GM12878 (cell line): ENCODE measurements around the gene OR4N5. TPM values are rescaled to one million over a fixed set of nuclear protein-coding genes. Genes with fewer than 3 reads are reported as not detected.

Source experiments
- ATAC-seq: fragments of 200-7000 bp; cut with Tn5 transposase; 3 replicates; pipeline ENCODE4 v1.9.1; 2020; ENCODE audit warnings: mild to moderate bottlenecking, moderate library complexity
- BruUV-seq: library from RNA; stranded (reverse); fragments of 400-500 nt; replicated peaks from 2 replicates; lab custom pipeline; 2021; lab: Mats Ljungman, UMichigan
- CTCF ChIA-PET: fragments of 300-600 bp; sonication (Branson Sonifier 250); formaldehyde crosslinking; extraction: SDS; loops from one replicate; lab custom pipeline; 2021; ENCODE audit warnings: inconsistent platforms; lab: Yijun Ruan, JAX
- POLR2A ChIA-PET: fragments of 350-600 bp; formaldehyde crosslinking; extraction: SDS; loops from one replicate; lab custom pipeline; 2021; ENCODE audit warnings: inconsistent platforms; lab: Charles Lee
- RAD21 ChIA-PET: fragments of 300-600 bp; sonication (Branson Sonifier 250); formaldehyde crosslinking; loops from one replicate; lab custom pipeline; 2023; ENCODE audit warnings: antibody characterized with exemption; ENCODE audit not compliant: unreplicated experiment; lab: Charles Lee
- SMC1A ChIA-PET: fragments of 300-600 bp; sonication (Branson Sonifier 250); formaldehyde crosslinking; loops from one replicate; lab custom pipeline; 2023; ENCODE audit not compliant: unreplicated experiment, uncharacterized antibody; lab: Charles Lee
- DNase-seq: peaks from one replicate; pipeline ENCODE4 v3.0.0-alpha.2; 2011; ENCODE audit warnings: low read depth, low spot score
- FAIRE-seq: peaks from 3 replicates; lab custom pipeline; 2011; peaks lifted over from hg19 to GRCh38; lab: Jason Lieb, UNC
- H2AFZ ChIP-seq: 2 replicates; pipeline ENCODE4 v1.6.0; 2011; ENCODE audit warnings: low read depth, low read length, control low read depth; ENCODE audit not compliant: control insufficient read depth
- H3K27ac ChIP-seq: 2 replicates; pipeline ENCODE4 v1.5.1; 2011; ENCODE audit warnings: control low read depth; ENCODE audit not compliant: control insufficient read depth, insufficient read depth
- H3K27me3 ChIP-seq, 2 experiments: replicated peaks in 1 of 2; 2 replicates each; pipeline versions ENCODE4 v1.6.0 to v1.6.1; 2011; ENCODE audit warnings: low read length in 1 of 2; ENCODE audit not compliant: control insufficient read depth in 2 of 2, insufficient read depth in 2 of 2
- H3K36me3 ChIP-seq, 2 experiments: 2 replicates each; pipeline ENCODE4 v1.5.1; 2011; ENCODE audit warnings: low read length in 1 of 2; ENCODE audit not compliant: control insufficient read depth in 2 of 2, insufficient read depth in 2 of 2
- H3K4me1 ChIP-seq: 2 replicates; pipeline ENCODE4 v1.6.1; 2011; ENCODE audit warnings: mild to moderate bottlenecking, low read length, moderate library complexity, mixed read lengths; ENCODE audit not compliant: control insufficient read depth, insufficient read depth
- H3K4me2 ChIP-seq: 2 replicates; pipeline ENCODE4 v1.6.0; 2011; ENCODE audit warnings: control low read depth; ENCODE audit not compliant: control insufficient read depth, insufficient read depth
- H3K4me3 ChIP-seq: fragments of 200-600 bp; sonication (generic); 2 replicates; pipeline ENCODE4 v1.5.1; 2016
- H3K79me2 ChIP-seq: 2 replicates; pipeline ENCODE4 v1.6.0; 2011; ENCODE audit warnings: low read length; ENCODE audit not compliant: control insufficient read depth, insufficient read depth
- H3K9ac ChIP-seq: 2 replicates; pipeline ENCODE4 v1.8.0; 2011; ENCODE audit warnings: low read length, control low read depth, mixed read lengths; ENCODE audit not compliant: control insufficient read depth, insufficient read depth
- H3K9me3 ChIP-seq: replicated peaks from 3 replicates; pipeline ENCODE4 v1.5.1; 2011; ENCODE audit warnings: mild to moderate bottlenecking, low read length; ENCODE audit not compliant: control insufficient read depth, insufficient read depth
- H4K20me1 ChIP-seq: 2 replicates; pipeline ENCODE4 v1.6.0; 2011; ENCODE audit not compliant: control insufficient read depth, insufficient read depth
- CTCF ChIP-seq, 3 experiments: IDR thresholded peaks in 2 of 3; conservative IDR thresholded peaks in 1 of 3; 2 replicates each; pipeline ENCODE4 v1.5.1; 2011; ENCODE audit warnings: low read depth in 3 of 3, low read length in 3 of 3, mild to moderate bottlenecking in 3 of 3, control low read depth in 2 of 3, moderate library complexity in 2 of 3, inconsistent platforms in 1 of 3, mixed read lengths in 1 of 3; ENCODE audit not compliant: control insufficient read depth in 2 of 3, insufficient read depth in 1 of 3; ENCODE audit errors: extremely low read depth in 1 of 3
- HDAC6 ChIP-seq: fragments of 200-600 bp; sonication (generic); IDR thresholded peaks from one replicate; pipeline ENCODE4 v1.8.0; 2017; ENCODE audit warnings: antibody characterized with exemption; ENCODE audit not compliant: unreplicated experiment
- NFYB ChIP-seq: IDR thresholded peaks from 2 replicates; pipeline ENCODE4 v1.6.1; 2011; ENCODE audit warnings: low read depth, mild to moderate bottlenecking, low read length, improper control_type of control experiment, moderate library complexity; ENCODE audit not compliant: insufficient read depth
- NR2F1 ChIP-seq: fragments of 450-650 bp; conservative IDR thresholded peaks from 2 replicates; pipeline ENCODE4 v1.6.1; 2017; ENCODE audit warnings: mild to moderate bottlenecking
- PRDM15 ChIP-seq: fragments of 450-650 bp; formaldehyde crosslinking; IDR thresholded peaks from 2 replicates; pipeline ENCODE4 v1.4.0; 2020; ENCODE audit warnings: mild to moderate bottlenecking, moderate library complexity
- RAD51 ChIP-seq: fragments of 450-650 bp; IDR thresholded peaks from 2 replicates; pipeline ENCODE4 v1.6.1; 2016; ENCODE audit warnings: moderate library complexity, mild to moderate bottlenecking, inconsistent platforms
- RBBP5 ChIP-seq: fragments of 200-600 bp; sonication (generic); conservative IDR thresholded peaks from 2 replicates; pipeline ENCODE4 v1.6.1; 2016
- REST ChIP-seq: IDR thresholded peaks from 2 replicates; pipeline ENCODE4 v1.6.1; 2012; ENCODE audit warnings: mild to moderate bottlenecking, low read depth, low read length
- ZNF207 ChIP-seq: fragments of 450-650 bp; IDR thresholded peaks from 2 replicates; pipeline ENCODE4 v1.6.1; 2014; ENCODE audit warnings: antibody characterized with exemption, mild to moderate bottlenecking, borderline replicate concordance
- in situ Hi-C: fragments of 300-500 bp; cut with MboI; formaldehyde crosslinking; loops from 9 replicates; pipeline ENCODE4 v1.14.3; 2018; ENCODE audit warnings: mixed read lengths
- intact Hi-C: fragments of 100-400 bp; cut with micrococcal nuclease; formaldehyde crosslinking; loops from one replicate; pipeline ENCODE4 v1.14.2; 2022; ENCODE audit not compliant: unreplicated experiment
- polyA plus RNA-seq, 11 experiments: library from polyadenylated mRNA; depleted of rRNA in 4 of 11; unstranded in 6 of 11; stranded (reverse) in 5 of 11; fragments of >200 nt; fragmentation: Nextera tagmentation in 4 of 11; fragmentation: Illumina TruSeq in 1 of 11; extraction: Ambion mirVana in 4 of 11; extraction: Trizol in 1 of 11; gene quantifications; 1 replicate in 1 of 11; 2 replicates in 10 of 11; pipeline versions ENCODE4 v1.2.1 to v1.2.3, GENCODE V29; 2011 to 2016; ENCODE audit warnings: inconsistent platforms in 2 of 11, missing spikeins in 2 of 11, low read depth in 1 of 11
- total RNA-seq, 4 experiments: library from RNA; depleted of rRNA in 3 of 4; stranded (reverse); fragments of >200 nt in 3 of 4; fragmentation: Illumina TruSeq in 1 of 4; extraction: Trizol in 1 of 4; gene quantifications; 2 replicates each; pipeline versions ENCODE4 v1.2.1 to v1.2.3, GENCODE V29; 2013 to 2021

Gene OR4N5
- total and polyA plus RNA-seq, 10 of the 15 experiments (the other 5 are each of a cell fraction or from before 2014, with no cell fraction given): not detected

- CTCF ChIA-PET: no interaction called here
Observed at GRCh38 chr14:20194101-20194500, 55.5 kb downstream of the OR4N5 start.

More at GRCh38 chr14:20194101-20194500, 55.5 kb downstream of the OR4N5 start:
- no peaks in the 10 kb centered on the region for H4K20me1 ChIP-seq
- H3K36me3 ChIP-seq: no peaks in the 10 kb centered on the region
- DNase-seq (no peak), FAIRE-seq (no peak), ATAC-seq (no peak)
- H3K4me2 ChIP-seq: no peak overlapping the region
- H3K27ac ChIP-seq: no peak overlapping the region
- H3K79me2 ChIP-seq: no peaks in the 10 kb centered on the region
- no peaks in the 10 kb centered on the region for H3K9me3 ChIP-seq
- RAD21 ChIA-PET: no interaction called here
- no peaks in the 10 kb centered on the region for H3K27me3 ChIP-seq
- in situ Hi-C loops (no loop called here), intact Hi-C loops (no loop called here)
- H3K9ac ChIP-seq: no peak overlapping the region
- H3K4me1 ChIP-seq: no peaks in the 10 kb centered on the region
- no peak overlapping the region for H3K4me3 ChIP-seq
- POLR2A ChIA-PET: no interaction called here
- TF ChIP-seq REST (no peak), HDAC6 (no peak), RBBP5 (no peak), RAD51 (no peak), NFYB (no peak), PRDM15 (CRISPR knock-in tag) (no peak), CTCF (IDR thresholded peaks at IDR 0.05 in 2 of 3, conservative IDR thresholded peaks at IDR 0.05 in 1 of 3; ENCODE audit: control insufficient read depth in 2 of 3, extremely low read depth in 1 of 3, insufficient read depth in 1 of 3, low read depth in 3 of 3, low read length in 3 of 3) (no peak), ZNF207 (no peak), NR2F1 (no peak)
- SMC1A ChIA-PET: no interaction called here
- no TSS peak for BruUV-seq
- no peak overlapping the region for H2AFZ ChIP-seq
